ENCODE measurements around the gene PIP4K2B.

- TF ChIP-seq CTCF (IDR thresholded peaks at IDR 0.05) (no peak), POLR2AphosphoS5 (IDR thresholded peaks at IDR 0.05; ENCODE audit: insufficient read depth in 1 of 2, low read depth in 1 of 2) (no peak), POLR2A (IDR thresholded peaks at IDR 0.05) (no peak)
Observed at GRCh38 chr17:38779965-38780752, 19.2 kb downstream of the PIP4K2B start.

Measured in vagina (tissue), 2 donors.